GM13977 (cell line): ENCODE data around the gene NOL4L.

Source experiments
- DNase-seq: peaks from one replicate; pipeline ENCODE4 v3.0.0; 2012; ENCODE audit warnings: low spot score
- CTCF ChIP-seq: IDR thresholded peaks from 2 replicates; pipeline ENCODE4 v1.5.1; 2012; ENCODE audit warnings: mild to moderate bottlenecking, control low read depth; ENCODE audit not compliant: insufficient read depth; ENCODE audit errors: extremely low read depth, missing control alignments
- in situ Hi-C: fragments of 300-500 bp; cut with MboI; formaldehyde crosslinking; loops from one replicate; pipeline ENCODE4 v1.12.0; 2022; ENCODE audit warnings: low sequenced_read_pairs, low pct_unique_long_range_greater_than_20kb, mixed read lengths, inconsistent platforms; ENCODE audit not compliant: unreplicated experiment

Gene NOL4L

DNA sequence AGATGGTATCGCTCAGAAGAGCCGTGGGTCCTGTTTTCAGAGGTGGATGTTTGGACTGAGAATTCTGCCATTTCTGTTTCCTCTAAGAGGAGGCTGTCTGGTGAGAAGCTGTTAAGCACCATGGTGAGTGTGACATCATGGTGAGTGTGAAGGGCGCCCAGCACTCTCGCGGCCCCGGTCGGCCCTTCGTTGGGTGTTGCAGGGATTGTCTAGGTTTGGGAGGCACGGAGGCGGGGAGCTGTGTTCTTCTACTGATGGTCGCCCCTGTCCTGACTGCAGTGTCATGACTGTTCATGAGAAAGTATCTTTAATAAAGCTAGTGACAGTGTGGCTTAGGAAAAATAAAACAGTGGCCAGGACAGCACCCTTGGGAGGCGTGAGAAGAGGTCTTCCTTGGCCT lies 70.4 kb downstream of the NOL4L start:
- in situ Hi-C loops, result no loop called here
- no peak for DNase-seq
- no peak for TF ChIP-seq CTCF

DNA sequence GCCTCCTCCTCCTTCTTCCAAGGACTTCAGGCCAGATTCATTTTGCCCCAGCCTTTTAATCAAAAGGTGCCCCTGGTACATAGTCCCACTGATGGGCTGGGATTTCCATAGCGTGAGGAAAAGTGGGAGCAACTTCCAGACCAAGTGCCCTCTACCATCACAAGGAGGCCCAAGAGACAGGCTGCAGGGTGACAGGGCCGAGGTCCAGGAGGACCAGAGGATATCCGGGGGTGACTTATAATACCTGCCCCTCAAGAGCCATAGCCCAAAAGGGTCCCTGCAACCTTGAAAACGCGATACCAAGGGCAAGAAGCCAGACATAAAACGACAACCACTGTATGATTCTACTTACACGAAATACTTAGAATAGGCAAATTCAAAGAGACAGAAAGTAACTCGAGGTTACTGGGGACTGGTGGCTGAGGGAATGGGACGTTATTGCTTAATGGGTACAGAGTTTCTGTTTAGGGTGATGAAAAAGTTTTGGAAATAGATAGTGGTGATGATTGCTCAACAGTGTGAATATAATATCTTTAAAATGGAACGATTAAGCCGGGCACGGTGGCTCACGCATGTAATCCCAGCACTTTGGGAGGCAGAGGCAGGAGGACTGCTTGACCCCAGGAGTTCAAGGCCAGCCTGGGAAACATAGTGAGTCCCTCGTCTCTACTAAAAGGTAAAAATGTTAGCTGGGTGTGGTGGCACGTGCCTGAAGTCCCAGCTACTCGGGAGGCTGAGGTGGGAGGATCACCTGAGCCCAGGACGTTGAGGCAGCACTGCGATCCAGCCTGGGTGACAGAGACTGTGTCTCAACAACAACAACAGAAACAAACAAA lies 71.9 kb downstream of the NOL4L start:
- in situ Hi-C loops, result no loop called here
- TF ChIP-seq CTCF, result no peak
- DNase-seq, result no peak

DNA sequence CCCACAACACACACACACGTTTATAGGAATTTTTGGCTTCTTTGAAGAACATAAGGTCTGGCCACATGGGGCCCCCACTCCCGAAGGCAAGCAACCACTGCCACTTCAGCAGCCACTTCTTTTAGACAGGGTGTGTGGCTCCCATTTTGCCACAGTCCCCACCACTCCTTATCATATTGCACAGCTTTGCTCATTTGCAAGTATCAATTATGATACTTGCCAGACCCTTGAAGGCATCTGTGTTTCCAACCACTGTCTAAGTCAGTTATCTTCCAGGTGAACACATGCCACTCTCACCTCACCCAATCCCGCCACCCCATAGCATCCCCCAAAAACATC lies 73.1 kb downstream of the NOL4L start:
- no peak for TF ChIP-seq CTCF
- DNase-seq, result no peak
- in situ Hi-C loops, result no loop called here

- no peak for TF ChIP-seq CTCF
- in situ Hi-C loops, result no loop called here
- no peak for DNase-seq
Observed at GRCh38 chr20:32511358-32512046, 73.6 kb downstream of the NOL4L start.

DNA sequence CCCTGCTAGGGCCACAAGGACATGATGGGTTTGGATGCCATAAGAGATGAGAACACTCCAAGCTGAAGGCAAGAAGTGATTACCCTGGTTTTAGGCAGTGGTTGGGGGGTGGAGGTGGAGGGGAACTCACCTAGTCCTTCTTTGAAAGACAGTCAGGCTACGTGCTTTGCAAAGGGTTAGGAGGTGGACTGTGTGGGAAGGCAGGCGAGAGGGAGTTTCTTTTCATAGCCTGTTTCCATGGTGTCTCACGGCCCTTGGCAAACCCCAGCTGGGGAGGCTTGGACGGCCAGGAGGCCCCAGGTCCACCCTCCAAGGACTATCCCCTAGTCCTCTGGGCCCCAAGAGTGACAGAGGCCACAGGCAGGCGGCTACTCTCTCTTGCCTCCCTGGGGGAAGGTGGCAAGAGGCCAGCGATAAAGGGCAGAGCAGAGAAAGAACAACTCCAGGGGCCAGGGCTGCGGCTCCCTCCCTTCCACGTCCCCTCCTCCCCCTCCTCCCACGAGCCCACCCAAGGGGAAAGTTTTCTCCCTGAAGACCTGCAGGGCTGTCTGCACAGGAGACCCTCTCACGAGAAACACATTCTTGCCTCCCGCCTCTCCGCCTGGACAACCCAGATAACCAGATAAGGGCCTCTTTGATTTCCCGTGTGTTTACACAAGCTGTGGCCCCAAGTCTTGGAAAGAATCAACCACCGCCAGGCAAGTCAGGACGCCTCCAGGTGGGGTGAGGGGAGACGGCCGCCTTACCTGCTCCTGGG lies 74.4 kb downstream of the NOL4L start:
- DNase-seq, result no peak
- no peak for TF ChIP-seq CTCF
- in situ Hi-C loops, result no loop called here

- in situ Hi-C loops, result no loop called here
- no peak for TF ChIP-seq CTCF
- no peak for DNase-seq
Observed at GRCh38 chr20:32510120-32510600, 75.0 kb downstream of the NOL4L start.
